HG02763 (cell line): ENCODE data around the gene SKAP2.
"Not testable (repeated sequence)": the region's sequence is repeated elsewhere in the genome, so short reads cannot be mapped to it uniquely, and the experiment has no call there.

Source experiments
- ATAC-seq: cut with Tn5 transposase; IDR thresholded peaks from one replicate; pipeline ENCODE4 v1.9.1; 2021; ENCODE audit warnings: mild to moderate bottlenecking, moderate library complexity; ENCODE audit not compliant: unreplicated experiment

SKAP2 gene

GRCh38 chr7:26857506-26858240, 6.7 kb downstream of the SKAP2 start:
- peak; percentile 56 for ATAC-seq

- ATAC-seq, result no peak
Observed at GRCh38 chr7:26857170-26857505, 7.3 kb downstream of the SKAP2 start.

GRCh38 chr7:26856176-26856985, 8.0 kb downstream of the SKAP2 start:
- ATAC-seq, result no peak

GRCh38 chr7:26854876-26855855, 9.2 kb downstream of the SKAP2 start:
- ATAC-seq, result no peak

- no peak for ATAC-seq
Observed at GRCh38 chr7:26853788-26854393, 10.5 kb downstream of the SKAP2 start.

- ATAC-seq, result no peak
Observed at GRCh38 chr7:26850193-26850651, 14.2 kb downstream of the SKAP2 start.

GRCh38 chr7:26843705-26844104, 20.7 kb downstream of the SKAP2 start:
- ATAC-seq, result no peak

- no peak for ATAC-seq
Observed at GRCh38 chr7:26842897-26843296, 21.5 kb downstream of the SKAP2 start.

- ATAC-seq, result no peak
Observed at GRCh38 chr7:26841003-26841739, 23.2 kb downstream of the SKAP2 start.

GRCh38 chr7:26836793-26837192, 27.6 kb downstream of the SKAP2 start:
- ATAC-seq, result not testable (repeated sequence)

- no peak for ATAC-seq
Observed at GRCh38 chr7:26815426-26815825, 49.0 kb downstream of the SKAP2 start.

- no peak for ATAC-seq
Observed at GRCh38 chr7:26813432-26813831, 51.0 kb downstream of the SKAP2 start.

- ATAC-seq, result no peak
Observed at GRCh38 chr7:26794541-26794940, 69.8 kb downstream of the SKAP2 start.

- ATAC-seq, result no peak
Observed at GRCh38 chr7:26792576-26792975, 71.8 kb downstream of the SKAP2 start.

GRCh38 chr7:26792006-26792405, 72.4 kb downstream of the SKAP2 start:
- no peak for ATAC-seq

- no peak for ATAC-seq
Observed at GRCh38 chr7:26789481-26790184, 74.8 kb downstream of the SKAP2 start.

GRCh38 chr7:26787701-26788100, 76.7 kb downstream of the SKAP2 start:
- no peak for ATAC-seq

GRCh38 chr7:26784118-26784517, 80.3 kb downstream of the SKAP2 start:
- ATAC-seq, result no peak

- no peak for ATAC-seq
Observed at GRCh38 chr7:26782501-26782900, 81.9 kb downstream of the SKAP2 start.
